Keratinocyte (primary cell): Measurements from ENCODE around the gene LUZP1. TPM values are rescaled to one million over a fixed set of nuclear protein-coding genes. Genes with fewer than 3 reads are reported as not detected.

ENCODE experiments used
- DNase-seq: peaks from one replicate; pipeline ENCODE4 v3.0.0-alpha.2; 2011; ENCODE audit warnings: low read depth, missing footprints, low spot score
- FAIRE-seq: peaks from 2 replicates; lab custom pipeline; 2011; peaks lifted over from hg19 to GRCh38; lab: Jason Lieb, UNC
- H2AFZ ChIP-seq: 2 replicates; pipeline ENCODE4 v1.6.0; 2012; ENCODE audit warnings: low read length, control low read depth, inconsistent platforms; ENCODE audit not compliant: control insufficient read depth
- H3K27ac ChIP-seq: 2 replicates; pipeline ENCODE4 v1.5.1; 2011; ENCODE audit warnings: low read length; ENCODE audit not compliant: control insufficient read depth, insufficient read depth
- H3K27me3 ChIP-seq: 3 replicates; pipeline ENCODE4 v1.6.0; 2011; ENCODE audit warnings: low read length; ENCODE audit not compliant: control insufficient read depth, insufficient read depth; ENCODE audit errors: extremely low read depth
- H3K36me3 ChIP-seq, 2 experiments: 2 replicates in 1 of 2; 3 replicates in 1 of 2; pipeline ENCODE4 v1.5.1; 2011; ENCODE audit warnings: low read length in 2 of 2, mild to moderate bottlenecking in 1 of 2; ENCODE audit not compliant: control insufficient read depth in 2 of 2, insufficient read depth in 2 of 2; ENCODE audit errors: extremely low read depth in 1 of 2
- H3K4me1 ChIP-seq: 3 replicates; pipeline ENCODE4 v1.5.1; 2011; ENCODE audit warnings: low read length; ENCODE audit not compliant: control insufficient read depth, insufficient read depth; ENCODE audit errors: extremely low read depth
- H3K4me2 ChIP-seq: 3 replicates; pipeline ENCODE4 v1.6.0; 2011; ENCODE audit warnings: low read depth, low read length; ENCODE audit not compliant: control insufficient read depth, insufficient read depth; ENCODE audit errors: extremely low read depth
- H3K4me3 ChIP-seq, 3 experiments: fragments of 200-600 bp in 1 of 3; sonication (generic) in 1 of 3; 2 replicates in 2 of 3; 3 replicates in 1 of 3; pipeline ENCODE4 v1.5.1; 2011 to 2016; ENCODE audit warnings: low read length in 3 of 3, mild to moderate bottlenecking in 3 of 3, control low read depth in 2 of 3, inconsistent platforms in 1 of 3, low read depth in 1 of 3, mixed read lengths in 1 of 3, mixed run types in 1 of 3, moderate library complexity in 1 of 3; ENCODE audit not compliant: control insufficient read depth in 2 of 3, insufficient read depth in 2 of 3; ENCODE audit errors: extremely low read depth in 1 of 3
- H3K79me2 ChIP-seq: 2 replicates; pipeline ENCODE4 v1.6.0; 2012; ENCODE audit warnings: low read length; ENCODE audit not compliant: control insufficient read depth, insufficient read depth
- H3K9ac ChIP-seq: 3 replicates; pipeline ENCODE4 v1.6.0; 2011; ENCODE audit warnings: low read length; ENCODE audit not compliant: control insufficient read depth, insufficient read depth; ENCODE audit errors: extremely low read depth
- H3K9me1 ChIP-seq: 3 replicates; pipeline ENCODE4 v1.6.0; 2011; ENCODE audit warnings: low read length; ENCODE audit not compliant: control insufficient read depth, insufficient read depth; ENCODE audit errors: extremely low read depth
- H3K9me3 ChIP-seq: 2 replicates; pipeline ENCODE4 v1.5.1; 2012; ENCODE audit warnings: low read depth, low read length; ENCODE audit not compliant: control insufficient read depth
- H4K20me1 ChIP-seq: 3 replicates; pipeline ENCODE4 v1.6.0; 2011; ENCODE audit warnings: low read length; ENCODE audit not compliant: control insufficient read depth, insufficient read depth; ENCODE audit errors: extremely low read depth
- EZH2 ChIP-seq: IDR thresholded peaks from one replicate; pipeline ENCODE4 v1.6.1; 2012; ENCODE audit warnings: inconsistent platforms, mild to moderate bottlenecking, low read length, moderate library complexity
- dilution Hi-C: fragments of 300-500 bp; cut with MboI; formaldehyde crosslinking; loops from one replicate; pipeline ENCODE4 v1.7.0; 2020; ENCODE audit warnings: low sequenced_read_pairs; ENCODE audit not compliant: extremely low pct_ligation_motif_present
- polyA plus RNA-seq, 5 experiments: library from polyadenylated mRNA; depleted of rRNA in 3 of 5; stranded (reverse) in 3 of 5; stranded (forward) in 1 of 5; unstranded in 1 of 5; fragments of >200 nt; gene quantifications; 1 replicate in 1 of 5; 2 replicates in 3 of 5; 3 replicates in 1 of 5; pipeline versions ENCODE4 v1.2.1 to v1.2.3, GENCODE V29; 2011 to 2012; ENCODE audit warnings: missing spikeins in 2 of 5, low read depth in 1 of 5, low replicate concordance in 1 of 5
- TF ChIP-seq, protein P1 (sequence below), 3 experiments: IDR thresholded peaks in 1 of 3; conservative IDR thresholded peaks in 1 of 3; optimal IDR thresholded peaks in 1 of 3; 2 replicates in 2 of 3; 3 replicates in 1 of 3; pipeline versions ENCODE3 to v1.5.1; 2011; ENCODE audit warnings: low read length in 3 of 3, mild to moderate bottlenecking in 3 of 3, moderate library complexity in 2 of 3, control low read depth in 1 of 3, inconsistent platforms in 1 of 3; ENCODE audit not compliant: insufficient read depth in 2 of 3; ENCODE audit errors: extremely low read depth in 1 of 3

The LUZP1 gene
- polyA plus RNA-seq, 1 donor (not counting 4 experiments of a cell fraction or from before 2014, with no cell fraction given) = 52.5 TPM

DNA sequence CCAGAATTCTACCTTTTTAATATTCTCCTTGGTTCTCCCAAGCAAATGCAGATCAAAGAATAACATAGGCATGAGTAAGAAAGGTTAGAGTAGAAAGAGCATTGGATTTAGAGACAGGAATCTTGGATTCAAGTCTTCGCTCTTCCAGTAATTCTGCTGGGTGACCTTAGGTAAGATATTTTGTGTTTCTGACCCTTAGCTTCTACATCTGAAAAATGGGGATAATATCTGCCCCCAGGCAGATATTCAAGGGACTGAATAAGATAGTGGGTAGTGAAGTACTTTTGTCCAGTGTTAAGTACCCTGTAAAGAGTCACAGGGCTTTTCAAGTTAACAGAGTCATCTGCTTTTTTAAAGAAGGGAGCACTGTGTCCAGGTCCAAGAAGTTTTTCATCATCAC lies 78.6 kb downstream of the LUZP1 start:
- no peak overlapping the region for H3K27ac ChIP-seq
- no peaks in the 10 kb centered on the region for H3K9me1 ChIP-seq
- dilution Hi-C loops = no loop called here
- no peaks in the 10 kb centered on the region for H3K9me3 ChIP-seq
- H3K79me2 ChIP-seq = peaks cover 30% of the 10 kb centered on the region
- H3K9ac ChIP-seq = no peak overlapping the region
- H4K20me1 ChIP-seq = peaks cover 8% of the 10 kb centered on the region
- no peaks in the 10 kb centered on the region for H3K4me1 ChIP-seq
- TF ChIP-seq EZH2 = no peak
- TF ChIP-seq, protein P1, sequence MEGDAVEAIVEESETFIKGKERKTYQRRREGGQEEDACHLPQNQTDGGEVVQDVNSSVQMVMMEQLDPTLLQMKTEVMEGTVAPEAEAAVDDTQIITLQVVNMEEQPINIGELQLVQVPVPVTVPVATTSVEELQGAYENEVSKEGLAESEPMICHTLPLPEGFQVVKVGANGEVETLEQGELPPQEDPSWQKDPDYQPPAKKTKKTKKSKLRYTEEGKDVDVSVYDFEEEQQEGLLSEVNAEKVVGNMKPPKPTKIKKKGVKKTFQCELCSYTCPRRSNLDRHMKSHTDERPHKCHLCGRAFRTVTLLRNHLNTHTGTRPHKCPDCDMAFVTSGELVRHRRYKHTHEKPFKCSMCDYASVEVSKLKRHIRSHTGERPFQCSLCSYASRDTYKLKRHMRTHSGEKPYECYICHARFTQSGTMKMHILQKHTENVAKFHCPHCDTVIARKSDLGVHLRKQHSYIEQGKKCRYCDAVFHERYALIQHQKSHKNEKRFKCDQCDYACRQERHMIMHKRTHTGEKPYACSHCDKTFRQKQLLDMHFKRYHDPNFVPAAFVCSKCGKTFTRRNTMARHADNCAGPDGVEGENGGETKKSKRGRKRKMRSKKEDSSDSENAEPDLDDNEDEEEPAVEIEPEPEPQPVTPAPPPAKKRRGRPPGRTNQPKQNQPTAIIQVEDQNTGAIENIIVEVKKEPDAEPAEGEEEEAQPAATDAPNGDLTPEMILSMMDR (optimal IDR thresholded peaks at IDR 0.05 in 1 of 3, IDR thresholded peaks at IDR 0.05 in 1 of 3, conservative IDR thresholded peaks at IDR 0.05 in 1 of 3; ENCODE audit: extremely low read depth in 1 of 3, insufficient read depth in 2 of 3, low read length in 3 of 3) = no peak
- no peak overlapping the region for H2AFZ ChIP-seq
- peaks cover 52 to 66% of the 10 kb centered on the region in 2 experiments for H3K36me3 ChIP-seq
- no peak for DNase-seq
- no peaks in the 10 kb centered on the region for H3K27me3 ChIP-seq
- no peak overlapping the region for H3K4me3 ChIP-seq
- H3K4me2 ChIP-seq = no peak overlapping the region
- FAIRE-seq = no peak

DNA sequence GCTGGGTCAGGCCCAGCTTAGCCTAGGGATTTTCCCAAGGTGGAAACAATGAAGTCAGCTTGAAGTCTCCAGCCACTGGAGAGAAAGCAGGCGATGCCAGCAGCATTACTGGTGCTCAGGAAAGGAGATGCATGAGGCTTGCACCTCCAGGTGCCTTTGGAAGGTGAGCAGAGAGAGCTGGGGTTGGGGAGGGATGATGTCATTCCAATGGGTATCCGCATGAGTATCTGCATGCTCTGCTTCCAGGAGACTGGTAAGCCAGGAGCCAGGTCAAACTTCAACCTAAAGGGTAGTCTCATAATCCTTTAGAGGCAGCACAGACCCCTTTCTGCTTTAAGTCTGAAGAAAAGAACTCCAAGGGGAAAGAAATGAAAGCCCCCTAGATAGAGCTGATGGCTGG lies 80.6 kb downstream of the LUZP1 start:
- TF ChIP-seq EZH2 = no peak
- TF ChIP-seq, protein P1 (optimal IDR thresholded peaks at IDR 0.05 in 1 of 3, IDR thresholded peaks at IDR 0.05 in 1 of 3, conservative IDR thresholded peaks at IDR 0.05 in 1 of 3; ENCODE audit: extremely low read depth in 1 of 3, insufficient read depth in 2 of 3, low read length in 3 of 3) = no peak
- no peak overlapping the region for H3K27ac ChIP-seq
- H3K4me3 ChIP-seq = no peak overlapping the region
- H3K9ac ChIP-seq = no peak overlapping the region
- no peaks in the 10 kb centered on the region for H3K9me1 ChIP-seq
- H3K36me3 ChIP-seq = peaks cover 58 to 65% of the 10 kb centered on the region in 2 experiments
- no peaks in the 10 kb centered on the region for H3K4me1 ChIP-seq
- H4K20me1 ChIP-seq = peaks cover 11% of the 10 kb centered on the region
- no peaks in the 10 kb centered on the region for H3K9me3 ChIP-seq
- dilution Hi-C loops = no loop called here
- FAIRE-seq (no peak), DNase-seq (no peak)
- H2AFZ ChIP-seq = no peak overlapping the region
- peaks cover 21% of the 10 kb centered on the region for H3K79me2 ChIP-seq
- H3K27me3 ChIP-seq = no peaks in the 10 kb centered on the region
- H3K4me2 ChIP-seq = no peak overlapping the region
